IPS DF 6.9 (cell line): Measurements from ENCODE around the gene ARID1B.

Source experiments
- DNase-seq: peaks from one replicate; pipeline ENCODE4 v3.0.0-alpha.2; 2013; ENCODE audit warnings: low read depth, low spot score
- H3K27ac ChIP-seq: one replicate; pipeline ENCODE4 v1.5.1; 2013; ENCODE audit warnings: low read length, control low read depth
- H3K27me3 ChIP-seq: 2 replicates; pipeline ENCODE4 v1.6.1; 2013; ENCODE audit warnings: mild to moderate bottlenecking, low read length; ENCODE audit not compliant: control insufficient read depth, insufficient read depth
- H3K36me3 ChIP-seq: 2 replicates; pipeline ENCODE4 v1.6.1; 2013; ENCODE audit warnings: low read length; ENCODE audit not compliant: control insufficient read depth, insufficient read depth
- H3K4me1 ChIP-seq: 2 replicates; pipeline ENCODE4 v1.6.1; 2013; ENCODE audit warnings: low read length; ENCODE audit not compliant: control insufficient read depth, insufficient read depth
- H3K4me3 ChIP-seq: 2 replicates; pipeline ENCODE4 v1.5.1; 2013; ENCODE audit warnings: mild to moderate bottlenecking, low read length
- H3K9me3 ChIP-seq: 2 replicates; pipeline ENCODE4 v1.6.1; 2013; ENCODE audit warnings: low read length, inconsistent platforms; ENCODE audit not compliant: control insufficient read depth, insufficient read depth
- WGBS: extraction: QIAGEN DNeasy Blood & Tissue Kit; methylation state at CpG from one replicate; pipeline ENCODE4 v1.1.7; 2013; ENCODE audit warnings: mixed read lengths, missing lambda C conversion rate; ENCODE audit not compliant: insufficient read length, insufficient coverage; 5-methylcytosine and 5-hydroxymethylcytosine counted together

ARID1B gene

GRCh38 chr6:156851454-156851921, 74.3 kb downstream of the ARID1B start:
- Histone ChIP-seq H3K27me3 (no peaks in the 10 kb centered on the region), H3K4me3 (no peak overlapping the region), H3K27ac (no peak overlapping the region), H3K36me3 (no peaks in the 10 kb centered on the region), H3K9me3 (no peaks in the 10 kb centered on the region), H3K4me1 (peaks cover 6% of the 10 kb centered on the region)
- no CpG with 5 or more reads among the region's 3 CpGs for WGBS
- no peak for DNase-seq

DNA sequence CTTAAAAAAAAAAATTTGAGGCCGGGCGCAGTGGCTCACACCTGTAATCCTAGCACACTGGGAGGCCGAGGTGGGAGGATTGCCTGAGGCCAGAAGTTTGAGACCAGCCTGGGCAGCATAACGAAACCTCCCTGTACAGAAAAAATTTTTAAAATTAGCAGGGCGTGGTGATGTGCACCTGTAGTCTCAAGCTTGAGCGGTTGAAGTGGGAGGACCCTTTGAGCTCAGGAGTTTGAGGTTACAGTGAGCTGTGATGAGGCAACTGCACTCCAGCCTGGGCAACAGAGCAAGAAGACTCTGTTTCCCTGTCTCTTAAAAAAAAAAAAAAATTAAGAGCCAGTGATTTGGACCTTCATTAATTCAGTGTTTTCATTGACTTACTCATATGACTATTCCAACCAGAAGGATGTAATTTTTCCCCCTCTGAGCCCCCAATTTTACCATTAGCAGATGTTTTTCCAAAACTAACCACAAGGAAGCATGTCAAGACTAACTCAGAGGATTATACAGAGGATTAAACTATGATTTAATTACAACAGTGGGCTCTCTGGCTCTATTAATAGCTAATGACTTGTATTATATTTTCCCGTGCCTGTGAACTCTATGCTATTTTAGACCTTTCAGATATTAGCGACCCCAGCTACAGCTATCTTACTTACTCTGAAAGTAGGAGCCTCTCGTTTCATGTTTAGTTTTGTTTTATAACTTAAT, 75.1 kb downstream of the ARID1B start:
- Histone ChIP-seq H3K27ac (no peak overlapping the region), H3K4me3 (no peak overlapping the region), H3K4me1 (peaks cover 6% of the 10 kb centered on the region), H3K9me3 (no peaks in the 10 kb centered on the region), H3K36me3 (no peaks in the 10 kb centered on the region), H3K27me3 (no peaks in the 10 kb centered on the region)
- no CpG with 5 or more reads among the region's 9 CpGs for WGBS
- DNase-seq: no peak

- no CpG with 5 or more reads among the region's 1 CpG for WGBS
- no peaks in the 10 kb centered on the region for H3K27me3 ChIP-seq
- H3K27ac ChIP-seq: no peak overlapping the region
- no peaks in the 10 kb centered on the region for H3K36me3 ChIP-seq
- H3K4me1 ChIP-seq: peaks cover 6% of the 10 kb centered on the region
- no peak overlapping the region for H3K4me3 ChIP-seq
- peak; percentile 64 for DNase-seq
- H3K9me3 ChIP-seq: no peaks in the 10 kb centered on the region
Measured at GRCh38 chr6:156852858-156853216, 75.7 kb downstream of the ARID1B start.

- Histone ChIP-seq H3K4me3 (no peak overlapping the region), H3K27me3 (no peaks in the 10 kb centered on the region), H3K36me3 (no peaks in the 10 kb centered on the region), H3K27ac (no peak overlapping the region), H3K9me3 (no peaks in the 10 kb centered on the region), H3K4me1 (peaks cover 6% of the 10 kb centered on the region)
- no CpG with 5 or more reads among the region's 5 CpGs for WGBS
- DNase-seq: no peak
Measured at GRCh38 chr6:156853733-156854132, 76.6 kb downstream of the ARID1B start.

DNA sequence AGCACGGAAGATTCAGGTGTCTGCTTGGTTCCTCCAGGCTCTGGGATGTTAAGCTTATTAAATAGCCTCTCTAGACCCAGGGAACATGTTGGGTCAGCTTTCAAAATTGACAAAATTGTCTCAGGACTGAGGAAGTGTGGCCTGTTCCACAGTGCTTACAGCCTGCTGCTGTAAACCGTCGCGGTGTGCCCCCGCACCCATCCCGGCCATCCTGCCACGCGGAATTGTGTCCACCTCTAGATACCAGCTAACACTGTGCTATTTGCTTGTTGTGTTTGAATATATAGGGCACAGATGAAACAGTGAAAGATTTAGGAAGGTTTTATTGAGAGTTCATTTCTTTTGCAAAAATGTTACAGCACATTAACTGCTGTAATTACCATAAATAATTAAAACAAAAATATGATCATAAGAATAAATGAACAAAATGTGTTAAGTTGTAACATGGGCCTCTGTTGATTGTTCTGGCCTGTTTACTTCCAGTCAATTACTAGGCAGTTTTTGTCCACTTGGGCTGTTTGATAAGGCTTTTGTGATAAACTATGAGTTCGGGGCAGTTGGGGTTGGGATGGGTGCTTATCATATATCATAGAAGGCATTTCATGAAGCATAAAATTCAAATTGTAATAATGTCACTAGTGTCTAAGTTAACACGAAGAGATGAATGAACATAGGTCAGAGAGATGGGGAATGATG, 77.4 kb downstream of the ARID1B start:
- no peaks in the 10 kb centered on the region for H3K27me3 ChIP-seq
- no peak overlapping the region for H3K4me3 ChIP-seq
- no peak overlapping the region for H3K27ac ChIP-seq
- H3K4me1 ChIP-seq: peaks cover 6% of the 10 kb centered on the region
- H3K36me3 ChIP-seq: no peaks in the 10 kb centered on the region
- H3K9me3 ChIP-seq: no peaks in the 10 kb centered on the region
- no peak for DNase-seq
- no CpG with 5 or more reads among the region's 10 CpGs for WGBS

DNA sequence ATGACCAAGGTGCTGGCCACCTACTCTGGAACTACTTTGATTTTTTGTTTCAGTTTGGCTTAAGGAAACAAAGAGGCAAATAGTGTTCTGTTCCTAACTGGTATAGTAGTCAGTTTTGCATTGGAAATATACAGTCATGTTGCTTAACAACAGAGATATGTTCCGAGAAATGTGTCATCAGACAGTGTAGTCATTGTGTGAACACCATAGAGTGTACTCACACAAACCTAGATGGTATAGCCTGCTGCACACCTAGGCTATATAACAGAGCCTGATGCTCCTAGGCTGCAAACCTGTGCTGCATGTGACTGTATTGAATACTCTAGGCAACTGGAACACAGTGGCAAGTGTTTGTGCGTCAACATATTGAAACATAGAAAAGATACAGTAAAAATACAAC, 80.4 kb downstream of the ARID1B start:
- no CpG with 5 or more reads among the region's 2 CpGs for WGBS
- Histone ChIP-seq H3K36me3 (no peaks in the 10 kb centered on the region), H3K27ac (no peak overlapping the region), H3K27me3 (no peaks in the 10 kb centered on the region), H3K4me1 (peaks cover 5% of the 10 kb centered on the region), H3K4me3 (no peak overlapping the region), H3K9me3 (no peaks in the 10 kb centered on the region)
- no peak for DNase-seq

GRCh38 chr6:156859686-156860085, 82.5 kb downstream of the ARID1B start:
- WGBS: no CpG with 5 or more reads among the region's 1 CpG
- no peak for DNase-seq

GRCh38 chr6:156862711-156863110, 85.5 kb downstream of the ARID1B start:
- Histone ChIP-seq H3K9me3 (no peaks in the 10 kb centered on the region), H3K27ac (no peak overlapping the region), H3K27me3 (no peaks in the 10 kb centered on the region), H3K4me1 (peaks cover 2% of the 10 kb centered on the region; the same call in 1 of the 2 replicates), H3K4me3 (no peak overlapping the region), H3K36me3 (no peaks in the 10 kb centered on the region)
- WGBS: no CpG with 5 or more reads among the region's 7 CpGs
- DNase-seq: no peak

More at GRCh38 chr6:156859686-156860085, 82.5 kb downstream of the ARID1B start:
- Histone ChIP-seq H3K27ac (no peak overlapping the region), H3K4me3 (no peak overlapping the region), H3K9me3 (no peaks in the 10 kb centered on the region), H3K36me3 (no peaks in the 10 kb centered on the region), H3K27me3 (no peaks in the 10 kb centered on the region), H3K4me1 (no peaks in the 10 kb centered on the region; the same call in 1 of the 2 replicates)

DNA sequence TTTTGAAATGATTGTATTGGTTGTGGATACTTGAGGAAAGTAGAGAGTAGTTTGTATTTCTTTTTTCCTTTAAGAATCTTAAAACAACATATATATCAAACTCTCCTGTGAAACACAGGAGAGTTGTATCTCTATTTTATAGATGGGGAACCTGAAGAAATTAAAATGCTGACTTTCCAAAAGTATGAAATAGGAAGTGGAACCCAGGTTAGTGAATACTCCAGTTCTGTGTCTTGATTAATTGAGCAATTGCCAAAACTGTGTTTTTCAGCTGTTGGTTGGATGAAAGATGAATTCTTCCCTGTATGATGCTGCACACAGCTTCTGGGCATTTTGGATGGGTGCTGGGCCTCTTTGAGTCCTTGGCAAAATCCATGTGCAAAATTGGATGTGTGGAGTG, 86.3 kb downstream of the ARID1B start:
- Histone ChIP-seq H3K4me1 (peaks cover 4% of the 10 kb centered on the region; the same call in 1 of the 2 replicates), H3K4me3 (no peak overlapping the region), H3K9me3 (no peaks in the 10 kb centered on the region), H3K27ac (no peak overlapping the region), H3K36me3 (no peaks in the 10 kb centered on the region), H3K27me3 (no peaks in the 10 kb centered on the region)
- DNase-seq: no peak

DNA sequence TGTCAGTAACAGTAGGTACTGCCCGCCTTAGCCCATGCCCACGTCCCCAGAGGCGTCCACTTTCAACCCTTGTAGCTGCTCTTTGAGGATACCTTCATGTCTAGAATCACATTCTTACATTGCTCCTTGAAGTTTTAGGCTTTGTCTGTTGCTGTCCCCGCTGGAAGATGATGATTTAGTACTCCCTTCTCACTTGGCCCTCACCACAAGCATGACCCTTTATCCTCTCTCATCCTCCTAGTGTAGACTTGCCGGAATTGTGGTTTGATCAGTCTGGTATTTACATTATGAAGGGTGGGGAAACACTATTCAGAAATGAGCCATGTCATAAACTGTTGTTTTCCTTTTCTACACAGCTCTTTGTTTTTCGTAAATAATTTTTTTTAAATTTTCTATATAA, 87.4 kb downstream of the ARID1B start:
- Histone ChIP-seq H3K27ac (no peak overlapping the region), H3K36me3 (no peaks in the 10 kb centered on the region), H3K9me3 (no peaks in the 10 kb centered on the region), H3K4me1 (peaks cover 4% of the 10 kb centered on the region; the same call in 1 of the 2 replicates), H3K4me3 (no peak overlapping the region), H3K27me3 (no peaks in the 10 kb centered on the region)
- 100% methylated on average over 1 of the region's 6 CpGs for WGBS
- no peak for DNase-seq
